PC-9 (cell line): ENCODE results near the gene DENND1A. TPM values are rescaled to one million over a fixed set of nuclear protein-coding genes. Genes with fewer than 3 reads are reported as not detected.

Experiments used
- BruUV-seq: library from RNA; stranded (reverse); fragments of 400-500 nt; replicated peaks from 2 replicates; lab custom pipeline; 2021; lab: Mats Ljungman, UMichigan
- CTCF ChIA-PET: fragments of 300-600 bp; sonication (Branson Sonifier 250); formaldehyde crosslinking; loops from one replicate; lab custom pipeline; 2022; ENCODE audit warnings: antibody characterized with exemption; lab: Charles Lee
- POLR2A ChIA-PET: fragments of 300-600 bp; sonication (Branson Sonifier 250); formaldehyde crosslinking; loops from one replicate; lab custom pipeline; 2022; ENCODE audit warnings: antibody characterized with exemption; ENCODE audit not compliant: unreplicated experiment; lab: Charles Lee
- DNase-seq, 2 experiments: peaks; one replicate each; pipeline versions ENCODE4 v3.0.0 to v3.0.0-alpha.2; 2015 to 2022; ENCODE audit warnings: mixed read lengths in 1 of 2
- H2AFZ ChIP-seq: fragments of 200-600 bp; sonication (generic); 2 replicates; pipeline ENCODE4 v1.8.1; 2017; ENCODE audit warnings: antibody characterized with exemption
- H3F3A ChIP-seq: fragments of 200-600 bp; sonication (generic); 2 replicates; pipeline ENCODE4 v1.8.1; 2017; ENCODE audit warnings: antibody characterized with exemption, mild to moderate bottlenecking, low read depth; ENCODE audit not compliant: insufficient read depth
- H3K27ac ChIP-seq: fragments of 200-600 bp; sonication (generic); 2 replicates; pipeline ENCODE4 v1.6.1; 2016; ENCODE audit warnings: mixed run types
- H3K27me3 ChIP-seq: fragments of 200-600 bp; sonication (generic); 2 replicates; pipeline ENCODE4 v1.6.1; 2016; ENCODE audit warnings: low read depth, mixed run types; ENCODE audit not compliant: insufficient read depth
- H3K36me3 ChIP-seq: fragments of 200-600 bp; sonication (generic); 2 replicates; pipeline ENCODE4 v1.6.1; 2016; ENCODE audit warnings: low read depth, mixed run types
- H3K4me1 ChIP-seq: fragments of 200-600 bp; sonication (generic); replicated peaks from 2 replicates; pipeline ENCODE4 v1.6.1; 2016; ENCODE audit warnings: mixed run types; ENCODE audit not compliant: insufficient read depth
- H3K4me2 ChIP-seq: fragments of 200-600 bp; sonication (generic); 2 replicates; pipeline ENCODE4 v1.6.1; 2017; ENCODE audit warnings: mixed run types
- H3K4me3 ChIP-seq: fragments of 200-600 bp; sonication (generic); 2 replicates; pipeline ENCODE4 v1.6.1; 2016; ENCODE audit warnings: mixed run types
- H3K79me2 ChIP-seq: fragments of 200-600 bp; sonication (generic); 2 replicates; pipeline ENCODE4 v1.6.1; 2017; ENCODE audit warnings: low read depth, mixed run types
- H3K9me2 ChIP-seq: fragments of 200-600 bp; sonication (generic); 2 replicates; pipeline ENCODE4 v1.8.1; 2017; ENCODE audit warnings: mild to moderate bottlenecking; ENCODE audit not compliant: insufficient read depth
- H3K9me3 ChIP-seq: fragments of 200-600 bp; sonication (generic); 2 replicates; pipeline ENCODE4 v1.8.1; 2016; ENCODE audit warnings: low read depth; ENCODE audit not compliant: insufficient read depth
- H4K20me1 ChIP-seq: fragments of 200-600 bp; sonication (generic); 2 replicates; pipeline ENCODE4 v1.8.1; 2017; ENCODE audit not compliant: insufficient read depth
- CTCF ChIP-seq: fragments of 200-600 bp; sonication (generic); conservative IDR thresholded peaks from 2 replicates; pipeline ENCODE4 v1.6.1; 2017; ENCODE audit warnings: mixed run types, antibody characterized with exemption, mild to moderate bottlenecking, moderate library complexity
- EZH2 ChIP-seq: fragments of 200-600 bp; sonication (generic); IDR thresholded peaks from 2 replicates; pipeline ENCODE4 v1.8.0; 2017; ENCODE audit warnings: antibody characterized with exemption, low read depth
- intact Hi-C: fragments of 100-400 bp; cut with micrococcal nuclease; formaldehyde crosslinking; loops from one replicate; pipeline ENCODE4 v1.10.0; 2022; ENCODE audit not compliant: unreplicated experiment
- total RNA-seq: library from RNA; stranded (reverse); gene quantifications from 2 replicates; pipeline ENCODE4 v1.2.3, GENCODE V29; 2021

DENND1A gene
- total RNA-seq, 1 experiment from 2014 or later, result 37.7 TPM

DNA sequence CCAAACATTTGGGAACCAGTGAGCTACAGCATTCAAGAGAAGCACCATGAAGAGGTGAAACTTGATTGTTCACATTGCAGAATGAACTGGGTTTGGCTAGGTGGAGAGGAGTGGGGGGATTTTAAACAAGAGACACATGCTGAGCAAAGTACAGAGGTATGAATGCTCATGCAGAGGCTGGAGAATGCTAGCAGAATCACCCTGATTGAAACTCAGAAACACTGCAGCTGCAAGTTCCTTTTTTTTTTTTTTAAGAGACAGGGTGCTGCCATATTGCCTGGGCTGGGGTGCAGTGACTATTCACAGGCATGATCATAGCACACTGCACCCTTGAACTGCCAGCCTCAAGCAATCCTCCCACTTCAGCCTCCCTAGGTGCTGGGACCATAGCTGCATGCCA lies 35.1 kb downstream of the DENND1A start:
- intact Hi-C loops, result no loop called here
- Histone ChIP-seq H3K27me3 (no peaks in the 10 kb centered on the region), H3K27ac (no peak overlapping the region), H2AFZ (no peak overlapping the region), H3K36me3 (no peaks in the 10 kb centered on the region), H3K4me1 (no peaks in the 10 kb centered on the region), H3K79me2 (peaks cover 14% of the 10 kb centered on the region), H3K4me3 (no peak overlapping the region), H4K20me1 (no peaks in the 10 kb centered on the region), H3K9me2 (no peaks in the 10 kb centered on the region), H3K9me3 (no peaks in the 10 kb centered on the region), H3K4me2 (no peak overlapping the region), H3F3A (no peaks in the 10 kb centered on the region)
- ChIA-PET CTCF (no interaction called here), POLR2A (no interaction called here)
- no TSS peak for BruUV-seq
- no peak for DNase-seq
- TF ChIP-seq CTCF (no peak), EZH2 (no peak)

DNA sequence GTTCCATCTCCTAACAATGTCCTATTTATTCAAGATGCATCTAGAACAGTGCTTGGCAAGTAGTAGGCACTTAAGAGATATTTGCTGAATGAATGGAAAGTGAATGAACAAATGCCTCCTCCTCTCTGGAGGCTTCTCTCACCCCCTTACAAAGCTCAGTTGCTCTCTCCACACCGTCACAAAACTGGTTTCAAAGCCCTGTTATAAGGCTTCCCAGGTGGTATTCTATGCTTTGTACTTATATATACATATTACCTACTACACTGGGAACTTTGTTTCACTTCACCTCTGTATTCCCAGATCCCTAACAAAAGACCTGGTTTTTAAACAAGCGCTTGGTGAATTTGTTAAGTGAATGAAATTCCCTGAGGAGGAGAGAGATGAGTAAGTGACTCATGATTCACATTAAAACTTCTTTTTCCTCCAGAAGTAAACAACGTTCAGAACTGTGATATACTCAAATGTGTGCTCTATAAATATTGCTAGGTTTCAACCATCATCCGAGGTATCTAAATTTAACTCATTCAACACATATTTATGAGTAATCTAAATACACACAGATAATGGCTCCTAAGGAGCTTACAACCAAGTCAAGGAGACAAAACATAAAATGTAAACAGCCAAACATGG lies 36.0 kb downstream of the DENND1A start:
- BruUV-seq, result no TSS peak
- TF ChIP-seq CTCF, result no peak
- Histone ChIP-seq H3K4me1 (no peaks in the 10 kb centered on the region), H3K36me3 (no peaks in the 10 kb centered on the region), H3K27me3 (no peaks in the 10 kb centered on the region), H4K20me1 (no peaks in the 10 kb centered on the region), H3K27ac (no peak overlapping the region), H3K9me2 (no peaks in the 10 kb centered on the region), H3K4me2 (no peak overlapping the region), H3K4me3 (no peak overlapping the region), H3F3A (no peaks in the 10 kb centered on the region), H2AFZ (no peak overlapping the region), H3K9me3 (no peaks in the 10 kb centered on the region), H3K79me2 (peaks cover 10% of the 10 kb centered on the region)
- DNase-seq, result no peak
- ChIA-PET CTCF (interaction anchor here (0.6 kb wide), 1 partner anchor 255 kb away, joined by 8 read pairs; no protein-coding TSS in a partner anchor), POLR2A (no interaction called here)
- intact Hi-C loops, result no loop called here

- H3K36me3 ChIP-seq, result no peaks in the 10 kb centered on the region
- H4K20me1 ChIP-seq, result no peaks in the 10 kb centered on the region
- peaks cover 9% of the 10 kb centered on the region for H3K79me2 ChIP-seq
- ChIA-PET CTCF (interaction anchor here (0.6 kb wide), 1 partner anchor 254 kb away, joined by 8 read pairs; no protein-coding TSS in a partner anchor), POLR2A (interaction anchor here (0.6 to 0.7 kb wide), 2 partner anchors 38 to 120 kb away, joined by 5 to 9 read pairs; no protein-coding TSS in a partner anchor)
- no peaks in the 10 kb centered on the region for H3K9me3 ChIP-seq
- BruUV-seq, result no TSS peak
- intact Hi-C loops, result no loop called here
- DNase-seq, result no peak
- TF ChIP-seq CTCF (no peak), EZH2 (no peak)
- no peaks in the 10 kb centered on the region for H3K27me3 ChIP-seq
- no peaks in the 10 kb centered on the region for H3K4me1 ChIP-seq
- H3K27ac ChIP-seq, result no peak overlapping the region
- no peak overlapping the region for H3K4me3 ChIP-seq
- H2AFZ ChIP-seq, result no peak overlapping the region
- H3F3A ChIP-seq, result no peaks in the 10 kb centered on the region
- H3K4me2 ChIP-seq, result no peak overlapping the region
- H3K9me2 ChIP-seq, result no peaks in the 10 kb centered on the region
Measured at GRCh38 chr9:123893115-123893514, 36.8 kb downstream of the DENND1A start.
